ENCODE data around the gene PARP15.

The PARP15 gene

DNA sequence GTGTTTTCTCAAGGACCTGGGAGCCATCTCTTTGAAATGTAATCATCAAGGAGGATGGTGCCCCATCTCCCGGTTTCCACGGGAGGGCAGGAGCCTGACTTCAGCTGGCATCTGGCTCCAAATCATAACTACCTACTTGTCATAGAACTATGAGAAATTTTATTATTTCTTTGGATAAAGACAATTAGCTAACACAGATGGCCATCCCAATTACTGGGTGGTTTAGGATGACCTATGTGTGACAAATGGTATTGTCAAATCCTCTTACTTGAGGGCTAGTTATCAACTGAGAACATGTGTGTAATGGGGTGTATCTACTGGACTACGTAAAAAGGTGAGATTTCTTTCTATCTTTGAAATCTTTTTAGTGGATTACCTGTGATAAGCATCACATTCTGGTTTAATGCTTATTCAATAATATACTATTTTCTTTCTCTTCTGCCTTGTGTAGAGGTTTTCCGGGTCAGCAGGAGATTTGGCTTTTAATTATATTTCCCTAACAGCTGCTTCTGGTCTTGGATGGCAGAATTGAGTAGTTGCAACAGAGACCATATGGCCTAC, 87.9 kb downstream of the PARP15 start:
- TF ChIP-seq, protein P1, sequence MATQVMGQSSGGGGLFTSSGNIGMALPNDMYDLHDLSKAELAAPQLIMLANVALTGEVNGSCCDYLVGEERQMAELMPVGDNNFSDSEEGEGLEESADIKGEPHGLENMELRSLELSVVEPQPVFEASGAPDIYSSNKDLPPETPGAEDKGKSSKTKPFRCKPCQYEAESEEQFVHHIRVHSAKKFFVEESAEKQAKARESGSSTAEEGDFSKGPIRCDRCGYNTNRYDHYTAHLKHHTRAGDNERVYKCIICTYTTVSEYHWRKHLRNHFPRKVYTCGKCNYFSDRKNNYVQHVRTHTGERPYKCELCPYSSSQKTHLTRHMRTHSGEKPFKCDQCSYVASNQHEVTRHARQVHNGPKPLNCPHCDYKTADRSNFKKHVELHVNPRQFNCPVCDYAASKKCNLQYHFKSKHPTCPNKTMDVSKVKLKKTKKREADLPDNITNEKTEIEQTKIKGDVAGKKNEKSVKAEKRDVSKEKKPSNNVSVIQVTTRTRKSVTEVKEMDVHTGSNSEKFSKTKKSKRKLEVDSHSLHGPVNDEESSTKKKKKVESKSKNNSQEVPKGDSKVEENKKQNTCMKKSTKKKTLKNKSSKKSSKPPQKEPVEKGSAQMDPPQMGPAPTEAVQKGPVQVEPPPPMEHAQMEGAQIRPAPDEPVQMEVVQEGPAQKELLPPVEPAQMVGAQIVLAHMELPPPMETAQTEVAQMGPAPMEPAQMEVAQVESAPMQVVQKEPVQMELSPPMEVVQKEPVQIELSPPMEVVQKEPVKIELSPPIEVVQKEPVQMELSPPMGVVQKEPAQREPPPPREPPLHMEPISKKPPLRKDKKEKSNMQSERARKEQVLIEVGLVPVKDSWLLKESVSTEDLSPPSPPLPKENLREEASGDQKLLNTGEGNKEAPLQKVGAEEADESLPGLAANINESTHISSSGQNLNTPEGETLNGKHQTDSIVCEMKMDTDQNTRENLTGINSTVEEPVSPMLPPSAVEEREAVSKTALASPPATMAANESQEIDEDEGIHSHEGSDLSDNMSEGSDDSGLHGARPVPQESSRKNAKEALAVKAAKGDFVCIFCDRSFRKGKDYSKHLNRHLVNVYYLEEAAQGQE (IDR thresholded peaks at IDR 0.05; ENCODE audit: low read depth): no peak
- no peak for TF ChIP-seq YY1 (IDR thresholded peaks at IDR 0.05; ENCODE audit: low read depth)
- TF ChIP-seq TEAD4 (IDR thresholded peaks at IDR 0.05): no peak
- no peak for TF ChIP-seq EGR1 (IDR thresholded peaks at IDR 0.05)
- TF ChIP-seq USF1 (IDR thresholded peaks at IDR 0.05): no peak
- TF ChIP-seq RAD21 (IDR thresholded peaks at IDR 0.05; ENCODE audit: low read depth): no peak
- TF ChIP-seq FOXM1 (IDR thresholded peaks at IDR 0.05; ENCODE audit: borderline replicate concordance, low read depth): no peak
- TF ChIP-seq ZBTB7A (IDR thresholded peaks at IDR 0.05; ENCODE audit: low read depth): no peak
- no peak for TF ChIP-seq CEBPB (IDR thresholded peaks at IDR 0.05)
- no peak for TF ChIP-seq CREB1 (IDR thresholded peaks at IDR 0.05; ENCODE audit: low read depth)
- TF ChIP-seq TAF1 (IDR thresholded peaks at IDR 0.05; ENCODE audit: low read depth): no peak
- TF ChIP-seq EP300 (IDR thresholded peaks at IDR 0.05; ENCODE audit: borderline replicate concordance): no peak
- TF ChIP-seq TCF12 (IDR thresholded peaks at IDR 0.05; ENCODE audit: low read depth): no peak
- TF ChIP-seq NFIC (IDR thresholded peaks at IDR 0.05): no peak
- no peak for TF ChIP-seq MAX (IDR thresholded peaks at IDR 0.05)

- TF ChIP-seq ZBTB7A (IDR thresholded peaks at IDR 0.05; ENCODE audit: low read depth): no peak
- no peak for TF ChIP-seq CEBPB (IDR thresholded peaks at IDR 0.05)
- TF ChIP-seq NFIC (IDR thresholded peaks at IDR 0.05): no peak
- no peak for TF ChIP-seq USF1 (IDR thresholded peaks at IDR 0.05)
- TF ChIP-seq TAF1 (IDR thresholded peaks at IDR 0.05; ENCODE audit: low read depth): no peak
Observed at GRCh38 chr3:122665881-122666280, 88.4 kb downstream of the PARP15 start.

GRCh38 chr3:122668930-122669730, 91.7 kb downstream of the PARP15 start:
- TF ChIP-seq RAD21 (IDR thresholded peaks at IDR 0.05; ENCODE audit: low read depth): no peak
- no peak for TF ChIP-seq YY1 (IDR thresholded peaks at IDR 0.05; ENCODE audit: low read depth)
- no peak for TF ChIP-seq TAF1 (IDR thresholded peaks at IDR 0.05; ENCODE audit: low read depth)
- TF ChIP-seq EP300 (IDR thresholded peaks at IDR 0.05; ENCODE audit: borderline replicate concordance): no peak
- TF ChIP-seq CREB1 (IDR thresholded peaks at IDR 0.05; ENCODE audit: low read depth): no peak
- no peak for TF ChIP-seq TEAD4 (IDR thresholded peaks at IDR 0.05)
- TF ChIP-seq NFIC (IDR thresholded peaks at IDR 0.05): no peak
- TF ChIP-seq ZBTB7A (IDR thresholded peaks at IDR 0.05; ENCODE audit: low read depth): no peak
- TF ChIP-seq TCF12 (IDR thresholded peaks at IDR 0.05; ENCODE audit: low read depth): no peak
- no peak for TF ChIP-seq USF1 (IDR thresholded peaks at IDR 0.05)
- no peak for TF ChIP-seq CEBPB (IDR thresholded peaks at IDR 0.05)
- no peak for TF ChIP-seq FOXM1 (IDR thresholded peaks at IDR 0.05; ENCODE audit: borderline replicate concordance, low read depth)
- TF ChIP-seq, protein P1 (IDR thresholded peaks at IDR 0.05; ENCODE audit: low read depth): no peak
- no peak for TF ChIP-seq EGR1 (IDR thresholded peaks at IDR 0.05)
- TF ChIP-seq MAX (IDR thresholded peaks at IDR 0.05): no peak

- TF ChIP-seq TEAD4 (IDR thresholded peaks at IDR 0.05) (no peak), RAD21 (IDR thresholded peaks at IDR 0.05; ENCODE audit: low read depth) (no peak), FOXM1 (IDR thresholded peaks at IDR 0.05; ENCODE audit: borderline replicate concordance, low read depth) (no peak), ZBTB7A (IDR thresholded peaks at IDR 0.05; ENCODE audit: low read depth) (no peak), TCF12 (IDR thresholded peaks at IDR 0.05; ENCODE audit: low read depth) (no peak)
Observed at GRCh38 chr3:122671553-122671952, 94.1 kb downstream of the PARP15 start.

- TF ChIP-seq EGR1 (IDR thresholded peaks at IDR 0.05) (no peak), MAX (IDR thresholded peaks at IDR 0.05) (no peak), FOXM1 (IDR thresholded peaks at IDR 0.05; ENCODE audit: borderline replicate concordance, low read depth) (no peak), TAF1 (IDR thresholded peaks at IDR 0.05; ENCODE audit: low read depth) (no peak), NFIC (IDR thresholded peaks at IDR 0.05) (no peak), EP300 (IDR thresholded peaks at IDR 0.05; ENCODE audit: borderline replicate concordance) (no peak), CREB1 (IDR thresholded peaks at IDR 0.05; ENCODE audit: low read depth) (no peak), USF1 (IDR thresholded peaks at IDR 0.05) (no peak), RAD21 (IDR thresholded peaks at IDR 0.05; ENCODE audit: low read depth) (no peak), TEAD4 (IDR thresholded peaks at IDR 0.05) (no peak), YY1 (IDR thresholded peaks at IDR 0.05; ENCODE audit: low read depth) (no peak), ZBTB7A (IDR thresholded peaks at IDR 0.05; ENCODE audit: low read depth) (no peak), TCF12 (IDR thresholded peaks at IDR 0.05; ENCODE audit: low read depth) (no peak), CEBPB (IDR thresholded peaks at IDR 0.05) (no peak)
- TF ChIP-seq, protein P1 (IDR thresholded peaks at IDR 0.05; ENCODE audit: low read depth): no peak
Observed at GRCh38 chr3:122674339-122674738, 96.9 kb downstream of the PARP15 start.

Data from Ishikawa (cell line).